ENCODE data around the gene UPK3A. TPM values are rescaled to one million over a fixed set of nuclear protein-coding genes. Genes with fewer than 3 reads are reported as not detected.
"Not testable (repeated sequence)": the region's sequence is repeated elsewhere in the genome, so short reads cannot be mapped to it uniquely, and the experiment has no call there.

The UPK3A gene
- polyA plus RNA-seq, 1 donor from 2014 or later: not detected

DNA sequence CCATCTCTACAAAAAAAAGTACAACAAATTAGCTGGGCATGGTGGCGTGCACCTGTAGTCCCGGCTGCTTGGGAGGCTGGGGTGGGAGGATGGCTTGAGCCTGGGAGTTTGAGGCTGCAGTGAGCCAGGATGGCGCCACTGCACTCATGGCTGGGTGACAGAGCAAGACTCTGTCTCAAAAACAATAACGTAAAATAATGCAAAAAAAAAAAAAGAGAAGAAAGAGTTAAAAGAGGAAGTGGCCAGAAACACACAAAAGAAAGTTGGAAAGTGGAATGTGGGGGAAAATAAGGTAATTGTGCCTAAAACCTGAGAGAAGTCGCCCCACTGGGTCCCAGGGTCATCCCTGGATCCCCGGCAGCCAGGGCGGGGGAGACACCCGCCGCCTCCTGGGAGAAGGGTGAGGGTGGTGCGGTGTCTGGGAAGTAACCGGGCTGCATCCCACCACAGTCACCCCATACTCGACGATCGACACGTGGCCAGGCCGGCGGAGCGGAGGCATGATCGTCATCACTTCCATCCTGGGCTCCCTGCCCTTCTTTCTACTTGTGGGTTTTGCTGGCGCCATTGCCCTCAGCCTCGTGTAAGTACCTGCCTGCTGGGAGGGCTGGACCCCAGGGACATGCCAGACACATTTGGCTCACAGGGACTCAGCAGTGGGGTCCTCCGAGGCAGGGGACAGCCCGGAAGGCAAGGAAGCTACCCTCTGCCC lies 8.1 kb downstream of the UPK3A start:
- no peaks in the 10 kb centered on the region for H3K9me2 ChIP-seq (ENCODE audit: insufficient read depth, low read length)
- H3K27me3 ChIP-seq (ENCODE audit: insufficient read depth, low read depth, low read length): no peaks in the 10 kb centered on the region
- no peaks in the 10 kb centered on the region for H3F3A ChIP-seq (ENCODE audit: insufficient read depth, low read length, poor library complexity, severe bottlenecking)
- H3K4me2 ChIP-seq (ENCODE audit: low read length): no peak overlapping the region
- no peaks in the 10 kb centered on the region for H3K9me3 ChIP-seq (ENCODE audit: low read length)
- H2AFZ ChIP-seq (ENCODE audit: low read depth, low read length): no peak overlapping the region
- H3K79me2 ChIP-seq (replicated peaks; ENCODE audit: insufficient read depth, low read length): no peaks in the 10 kb centered on the region
- TF ChIP-seq, protein P1, sequence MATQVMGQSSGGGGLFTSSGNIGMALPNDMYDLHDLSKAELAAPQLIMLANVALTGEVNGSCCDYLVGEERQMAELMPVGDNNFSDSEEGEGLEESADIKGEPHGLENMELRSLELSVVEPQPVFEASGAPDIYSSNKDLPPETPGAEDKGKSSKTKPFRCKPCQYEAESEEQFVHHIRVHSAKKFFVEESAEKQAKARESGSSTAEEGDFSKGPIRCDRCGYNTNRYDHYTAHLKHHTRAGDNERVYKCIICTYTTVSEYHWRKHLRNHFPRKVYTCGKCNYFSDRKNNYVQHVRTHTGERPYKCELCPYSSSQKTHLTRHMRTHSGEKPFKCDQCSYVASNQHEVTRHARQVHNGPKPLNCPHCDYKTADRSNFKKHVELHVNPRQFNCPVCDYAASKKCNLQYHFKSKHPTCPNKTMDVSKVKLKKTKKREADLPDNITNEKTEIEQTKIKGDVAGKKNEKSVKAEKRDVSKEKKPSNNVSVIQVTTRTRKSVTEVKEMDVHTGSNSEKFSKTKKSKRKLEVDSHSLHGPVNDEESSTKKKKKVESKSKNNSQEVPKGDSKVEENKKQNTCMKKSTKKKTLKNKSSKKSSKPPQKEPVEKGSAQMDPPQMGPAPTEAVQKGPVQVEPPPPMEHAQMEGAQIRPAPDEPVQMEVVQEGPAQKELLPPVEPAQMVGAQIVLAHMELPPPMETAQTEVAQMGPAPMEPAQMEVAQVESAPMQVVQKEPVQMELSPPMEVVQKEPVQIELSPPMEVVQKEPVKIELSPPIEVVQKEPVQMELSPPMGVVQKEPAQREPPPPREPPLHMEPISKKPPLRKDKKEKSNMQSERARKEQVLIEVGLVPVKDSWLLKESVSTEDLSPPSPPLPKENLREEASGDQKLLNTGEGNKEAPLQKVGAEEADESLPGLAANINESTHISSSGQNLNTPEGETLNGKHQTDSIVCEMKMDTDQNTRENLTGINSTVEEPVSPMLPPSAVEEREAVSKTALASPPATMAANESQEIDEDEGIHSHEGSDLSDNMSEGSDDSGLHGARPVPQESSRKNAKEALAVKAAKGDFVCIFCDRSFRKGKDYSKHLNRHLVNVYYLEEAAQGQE (IDR thresholded peaks at IDR 0.05; ENCODE audit: borderline replicate concordance): no peak
- TF ChIP-seq, protein P2, sequence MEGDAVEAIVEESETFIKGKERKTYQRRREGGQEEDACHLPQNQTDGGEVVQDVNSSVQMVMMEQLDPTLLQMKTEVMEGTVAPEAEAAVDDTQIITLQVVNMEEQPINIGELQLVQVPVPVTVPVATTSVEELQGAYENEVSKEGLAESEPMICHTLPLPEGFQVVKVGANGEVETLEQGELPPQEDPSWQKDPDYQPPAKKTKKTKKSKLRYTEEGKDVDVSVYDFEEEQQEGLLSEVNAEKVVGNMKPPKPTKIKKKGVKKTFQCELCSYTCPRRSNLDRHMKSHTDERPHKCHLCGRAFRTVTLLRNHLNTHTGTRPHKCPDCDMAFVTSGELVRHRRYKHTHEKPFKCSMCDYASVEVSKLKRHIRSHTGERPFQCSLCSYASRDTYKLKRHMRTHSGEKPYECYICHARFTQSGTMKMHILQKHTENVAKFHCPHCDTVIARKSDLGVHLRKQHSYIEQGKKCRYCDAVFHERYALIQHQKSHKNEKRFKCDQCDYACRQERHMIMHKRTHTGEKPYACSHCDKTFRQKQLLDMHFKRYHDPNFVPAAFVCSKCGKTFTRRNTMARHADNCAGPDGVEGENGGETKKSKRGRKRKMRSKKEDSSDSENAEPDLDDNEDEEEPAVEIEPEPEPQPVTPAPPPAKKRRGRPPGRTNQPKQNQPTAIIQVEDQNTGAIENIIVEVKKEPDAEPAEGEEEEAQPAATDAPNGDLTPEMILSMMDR (IDR thresholded peaks at IDR 0.05; ENCODE audit: poor library complexity, severe bottlenecking): no peak
- TF ChIP-seq SMC3 (conservative IDR thresholded peaks at IDR 0.05; ENCODE audit: poor library complexity): no peak
- no peak for TF ChIP-seq EZH2 (IDR thresholded peaks at IDR 0.05; ENCODE audit: borderline replicate concordance, insufficient read depth, low read length, poor library complexity, severe bottlenecking)
- no peak for TF ChIP-seq MXI1 (conservative IDR thresholded peaks at IDR 0.05; ENCODE audit: poor library complexity, severe bottlenecking)
- TF ChIP-seq RAD21 (conservative IDR thresholded peaks at IDR 0.05): no peak
- TF ChIP-seq POLR2AphosphoS5 (IDR thresholded peaks at IDR 0.05): no peak
- TF ChIP-seq TAF1 (IDR thresholded peaks at IDR 0.05; ENCODE audit: low read depth): no peak
- no peak for TF ChIP-seq EP300 (conservative IDR thresholded peaks at IDR 0.05; ENCODE audit: poor library complexity, severe bottlenecking)
- no peaks in the 10 kb centered on the region for H3K36me3 ChIP-seq (ENCODE audit: insufficient read depth, low read length)
- no peak overlapping the region for H3K27ac ChIP-seq (ENCODE audit: low read length)
- no peak overlapping the region for H3K4me3 ChIP-seq (ENCODE audit: low read length)
- H3K9ac ChIP-seq (ENCODE audit: low read length): no peak overlapping the region
- H4K20me1 ChIP-seq (ENCODE audit: insufficient read depth): no peaks in the 10 kb centered on the region

DNA sequence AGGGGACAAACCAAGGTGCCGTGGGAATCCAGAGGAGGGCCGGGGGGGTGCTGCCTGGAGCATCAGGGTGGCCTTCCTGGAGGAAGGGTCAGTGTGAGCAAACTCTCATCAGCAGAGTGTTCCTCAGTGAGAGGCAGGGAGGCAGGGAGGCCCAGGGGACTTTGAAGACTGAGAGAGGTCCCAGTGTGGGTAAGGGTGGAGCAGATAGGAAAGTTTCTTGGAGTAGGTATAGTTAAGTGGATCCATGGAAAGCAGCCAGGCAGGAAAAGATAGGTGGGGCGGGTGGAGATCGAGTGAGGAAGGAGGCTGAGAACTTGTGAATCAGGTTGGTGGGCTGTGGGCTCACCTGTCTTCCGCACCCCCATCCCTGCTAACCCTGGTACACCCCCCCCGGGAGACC lies 9.3 kb downstream of the UPK3A start:
- Histone ChIP-seq H3F3A (ENCODE audit: insufficient read depth, low read length, poor library complexity, severe bottlenecking) (no peaks in the 10 kb centered on the region), H3K27ac (ENCODE audit: low read length) (no peak overlapping the region), H2AFZ (ENCODE audit: low read depth, low read length) (no peak overlapping the region), H3K79me2 (replicated peaks; ENCODE audit: insufficient read depth, low read length) (no peaks in the 10 kb centered on the region), H3K4me3 (ENCODE audit: low read length) (no peak overlapping the region), H3K9me3 (ENCODE audit: low read length) (no peaks in the 10 kb centered on the region), H3K4me2 (ENCODE audit: low read length) (no peak overlapping the region), H3K9me2 (ENCODE audit: insufficient read depth, low read length) (no peaks in the 10 kb centered on the region), H4K20me1 (ENCODE audit: insufficient read depth) (no peaks in the 10 kb centered on the region), H3K9ac (ENCODE audit: low read length) (no peak overlapping the region), H3K27me3 (ENCODE audit: insufficient read depth, low read depth, low read length) (no peaks in the 10 kb centered on the region), H3K36me3 (ENCODE audit: insufficient read depth, low read length) (no peaks in the 10 kb centered on the region)
- TF ChIP-seq RAD21 (conservative IDR thresholded peaks at IDR 0.05): no peak

DNA sequence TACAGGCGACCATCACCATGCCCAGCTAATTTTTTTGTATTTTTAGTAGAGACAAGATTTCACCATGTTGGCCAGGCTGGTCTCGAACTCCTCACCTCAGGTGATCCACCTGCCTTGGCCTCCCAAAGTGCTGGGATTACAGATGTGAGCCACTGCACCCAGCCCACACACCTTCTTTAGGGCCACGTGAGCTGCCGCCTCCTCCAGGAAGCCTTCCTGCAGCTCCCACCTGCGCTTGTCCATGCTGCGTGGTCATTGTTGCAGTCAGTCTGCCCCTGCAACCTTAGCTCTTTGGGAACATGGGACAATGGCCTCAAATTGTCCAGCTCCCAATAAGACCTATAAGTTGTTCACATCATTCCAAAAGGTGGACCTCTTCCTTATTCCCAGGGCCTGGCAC lies 10.3 kb downstream of the UPK3A start:
- H3K9me3 ChIP-seq (ENCODE audit: low read length): not testable (repeated sequence)

More for the DNA sequence above, 10.3 kb downstream of the UPK3A start:
- not testable (repeated sequence) for H3K79me2 ChIP-seq (replicated peaks; ENCODE audit: insufficient read depth, low read length); H3K4me2 ChIP-seq (ENCODE audit: low read length); H3F3A ChIP-seq (ENCODE audit: insufficient read depth, low read length, poor library complexity, severe bottlenecking); H3K9ac ChIP-seq (ENCODE audit: low read length); H3K9me2 ChIP-seq (ENCODE audit: insufficient read depth, low read length); H3K36me3 ChIP-seq (ENCODE audit: insufficient read depth, low read length); H3K27ac ChIP-seq (ENCODE audit: low read length); H3K27me3 ChIP-seq (ENCODE audit: insufficient read depth, low read depth, low read length); H4K20me1 ChIP-seq (ENCODE audit: insufficient read depth); H2AFZ ChIP-seq (ENCODE audit: low read depth, low read length); H3K4me3 ChIP-seq (ENCODE audit: low read length)

Measured in neural cell (in vitro differentiated cells).